ENCODE results near the gene MTHFD1. TPM values are rescaled to one million over a fixed set of nuclear protein-coding genes. Genes with fewer than 3 reads are reported as not detected.

Gene MTHFD1
- polyA plus RNA-seq, 2 donors = 34.0 to 34.9 TPM

DNA sequence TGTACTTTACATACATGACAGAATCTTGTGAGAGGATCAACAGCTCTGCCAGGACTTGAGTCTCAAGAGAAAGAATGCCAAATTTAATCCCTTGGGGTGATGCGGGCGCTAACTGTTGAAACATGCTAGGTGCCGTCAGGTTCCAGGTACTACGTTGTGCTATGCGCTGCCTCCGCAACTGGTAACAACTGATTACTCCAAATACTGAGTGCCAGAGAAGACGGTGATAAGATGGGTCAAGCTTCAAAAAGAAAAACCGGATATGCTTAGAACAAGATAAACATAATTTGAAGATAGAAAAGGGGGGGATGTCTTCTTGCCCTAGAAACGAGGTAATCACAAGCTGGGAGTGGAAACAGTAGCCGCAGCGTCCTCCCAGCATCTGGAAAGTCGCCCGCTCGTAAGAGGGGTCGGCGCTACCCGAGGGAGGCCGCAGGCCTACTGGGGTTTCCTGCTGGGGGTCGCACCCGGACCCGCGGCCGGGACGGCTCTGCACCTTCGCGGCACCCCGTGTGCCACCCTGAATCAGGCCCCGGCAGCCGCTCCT, 114.8 kb downstream of the MTHFD1 start:
- 0 to 1% methylated on average over 29 of the region's 29 CpGs for WGBS, 2 donors
- peak overlapping the region; percentile 80 to 87 for H3K4me3 ChIP-seq (ENCODE audit: low read depth in 1 of 2, low read length in 2 of 2)
- no peaks in the 10 kb centered on the region for H3K4me1 ChIP-seq (ENCODE audit: control insufficient read depth in 2 of 2, insufficient read depth in 2 of 2, low read length in 1 of 2)

DNA sequence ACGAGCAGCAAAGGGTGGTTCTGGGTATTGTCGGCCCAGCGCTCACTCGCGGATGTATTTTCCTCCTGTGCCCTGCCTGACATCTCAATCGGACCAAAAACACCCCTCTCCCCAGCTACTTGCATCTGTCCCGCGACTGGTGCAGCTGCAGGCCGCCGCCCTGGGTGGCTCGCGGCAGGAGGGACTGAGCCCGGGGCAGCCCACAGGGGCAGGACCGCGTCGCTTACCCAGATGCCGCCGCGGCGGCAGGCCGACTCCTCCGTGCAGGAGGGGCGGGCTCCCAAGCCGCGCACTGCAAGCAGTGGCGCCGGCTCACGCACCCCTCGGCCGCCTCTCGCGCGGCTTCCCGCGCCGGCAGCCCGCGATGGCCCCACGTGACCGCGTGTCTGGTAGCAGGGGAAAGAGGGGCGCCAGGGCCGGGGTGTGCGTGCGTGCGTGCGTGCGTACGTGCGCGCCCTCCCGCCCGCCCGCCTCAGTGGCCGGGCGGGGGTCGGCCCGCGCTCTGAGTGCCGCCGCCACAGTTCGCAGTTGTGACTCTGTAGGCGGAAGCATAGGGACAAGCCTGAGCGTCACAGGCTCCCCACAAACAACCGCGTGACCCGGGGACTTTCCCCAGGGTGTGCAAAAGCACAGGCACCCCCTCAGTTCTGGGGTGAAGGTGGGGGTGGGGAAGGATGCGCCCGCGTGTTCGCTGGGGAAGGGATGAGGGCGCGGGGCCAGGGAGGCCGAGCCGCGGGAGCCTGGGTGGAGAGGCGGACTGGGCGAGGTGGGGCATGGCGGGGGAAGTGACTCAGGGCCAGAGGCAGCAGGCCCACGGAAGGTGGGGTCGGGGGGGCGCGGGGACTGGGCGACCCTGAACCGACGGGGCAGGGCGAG, 115.5 kb downstream of the MTHFD1 start, which contains the start of gene ZBTB25:
ZBTB25 (minus strand) TSS at position 405 of the 876 bp plus-strand sequence. CDS start 13,305 bp downstream, outside the sequence.
- H3K9me3 ChIP-seq (ENCODE audit: control insufficient read depth in 2 of 2, insufficient read depth in 1 of 2, low read depth in 1 of 2, low read length in 1 of 2) = no peaks in the 10 kb centered on the region
- no peaks in the 10 kb centered on the region for H3K4me1 ChIP-seq (ENCODE audit: control insufficient read depth in 2 of 2, insufficient read depth in 2 of 2, low read length in 1 of 2)
- H3K27me3 ChIP-seq (ENCODE audit: control insufficient read depth in 1 of 2, insufficient read depth in 2 of 2, low read length in 2 of 2) = no peaks in the 10 kb centered on the region
- 0 to 1% methylated on average over 74 to 87 of the region's 87 CpGs for WGBS, 2 donors
- no peaks in the 10 kb centered on the region for H3K36me3 ChIP-seq (ENCODE audit: control insufficient read depth in 2 of 2, insufficient read depth in 2 of 2, low read length in 1 of 2)
- peak within 1 kb of the TSS; percentile 98 to 99 for H3K27ac ChIP-seq (ENCODE audit: low read depth in 2 of 2, low read length in 1 of 2)
- peak within 1 kb of the TSS; percentile 80 to 87 for H3K4me3 ChIP-seq (ENCODE audit: low read depth in 1 of 2, low read length in 2 of 2)

More for the DNA sequence above, 114.8 kb downstream of the MTHFD1 start:
- Histone ChIP-seq H3K36me3 (ENCODE audit: control insufficient read depth in 2 of 2, insufficient read depth in 2 of 2, low read length in 1 of 2) (no peaks in the 10 kb centered on the region), H3K27me3 (ENCODE audit: control insufficient read depth in 1 of 2, insufficient read depth in 2 of 2, low read length in 2 of 2) (no peaks in the 10 kb centered on the region), H3K9me3 (ENCODE audit: control insufficient read depth in 2 of 2, insufficient read depth in 1 of 2, low read depth in 1 of 2, low read length in 1 of 2) (no peaks in the 10 kb centered on the region), H3K27ac (ENCODE audit: low read depth in 2 of 2, low read length in 1 of 2) (peak overlapping the region; percentile 98 to 99)

DNA sequence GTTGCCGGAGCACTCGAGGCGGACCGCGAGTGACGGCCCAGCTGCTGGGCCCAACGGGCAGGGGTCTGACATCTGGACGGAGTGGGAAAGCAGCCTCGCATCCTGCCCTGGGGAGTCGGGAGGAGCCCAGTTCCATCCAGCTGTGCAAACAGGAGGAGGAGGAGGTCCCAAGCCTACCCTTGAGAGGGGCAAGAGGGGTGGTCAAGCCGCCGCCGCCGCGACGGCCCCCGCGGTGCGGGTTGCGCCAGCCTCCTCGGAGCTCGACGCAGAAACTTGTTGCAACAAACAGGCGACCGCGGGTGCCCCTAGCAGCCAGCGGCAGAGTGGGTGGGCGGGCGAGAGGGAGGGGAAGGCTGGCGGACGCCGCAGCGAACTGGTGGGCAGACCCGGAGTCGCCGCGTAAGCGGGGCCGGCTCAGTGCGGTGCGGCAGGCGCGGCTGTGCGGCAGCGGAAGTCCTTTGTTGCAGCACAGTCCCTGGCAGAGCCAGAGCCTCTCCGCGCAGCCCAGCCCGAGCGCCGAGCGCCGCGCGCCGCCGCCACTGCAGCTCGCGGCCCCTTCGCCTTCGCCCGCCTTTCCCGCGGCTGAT, 116.2 kb downstream of the MTHFD1 start, which contains the start of gene ZBTB1:
ZBTB1 (plus strand) TSS at position 461 of the 587 bp plus-strand sequence. CDS start 16,735 bp downstream, outside the sequence.
- H3K9me3 ChIP-seq (ENCODE audit: control insufficient read depth in 2 of 2, insufficient read depth in 1 of 2, low read depth in 1 of 2, low read length in 1 of 2) = no peaks in the 10 kb centered on the region
- H3K27me3 ChIP-seq (ENCODE audit: control insufficient read depth in 1 of 2, insufficient read depth in 2 of 2, low read length in 2 of 2) = no peaks in the 10 kb centered on the region
- peak within 1 kb of the TSS; percentile 80 to 87 for H3K4me3 ChIP-seq (ENCODE audit: low read depth in 1 of 2, low read length in 2 of 2)
- peak within 1 kb of the TSS; percentile 98 to 99 for H3K27ac ChIP-seq (ENCODE audit: low read depth in 2 of 2, low read length in 1 of 2)
- whole genome bisulfite sequencing, 2 donors = 0% methylated on average over 56 to 63 of the region's 63 CpGs
- no peaks in the 10 kb centered on the region for H3K36me3 ChIP-seq (ENCODE audit: control insufficient read depth in 2 of 2, insufficient read depth in 2 of 2, low read length in 1 of 2)
- peaks cover 0 to 3% of the 10 kb centered on the region in 2 donors for H3K4me1 ChIP-seq (ENCODE audit: control insufficient read depth in 2 of 2, insufficient read depth in 2 of 2, low read length in 1 of 2)

DNA sequence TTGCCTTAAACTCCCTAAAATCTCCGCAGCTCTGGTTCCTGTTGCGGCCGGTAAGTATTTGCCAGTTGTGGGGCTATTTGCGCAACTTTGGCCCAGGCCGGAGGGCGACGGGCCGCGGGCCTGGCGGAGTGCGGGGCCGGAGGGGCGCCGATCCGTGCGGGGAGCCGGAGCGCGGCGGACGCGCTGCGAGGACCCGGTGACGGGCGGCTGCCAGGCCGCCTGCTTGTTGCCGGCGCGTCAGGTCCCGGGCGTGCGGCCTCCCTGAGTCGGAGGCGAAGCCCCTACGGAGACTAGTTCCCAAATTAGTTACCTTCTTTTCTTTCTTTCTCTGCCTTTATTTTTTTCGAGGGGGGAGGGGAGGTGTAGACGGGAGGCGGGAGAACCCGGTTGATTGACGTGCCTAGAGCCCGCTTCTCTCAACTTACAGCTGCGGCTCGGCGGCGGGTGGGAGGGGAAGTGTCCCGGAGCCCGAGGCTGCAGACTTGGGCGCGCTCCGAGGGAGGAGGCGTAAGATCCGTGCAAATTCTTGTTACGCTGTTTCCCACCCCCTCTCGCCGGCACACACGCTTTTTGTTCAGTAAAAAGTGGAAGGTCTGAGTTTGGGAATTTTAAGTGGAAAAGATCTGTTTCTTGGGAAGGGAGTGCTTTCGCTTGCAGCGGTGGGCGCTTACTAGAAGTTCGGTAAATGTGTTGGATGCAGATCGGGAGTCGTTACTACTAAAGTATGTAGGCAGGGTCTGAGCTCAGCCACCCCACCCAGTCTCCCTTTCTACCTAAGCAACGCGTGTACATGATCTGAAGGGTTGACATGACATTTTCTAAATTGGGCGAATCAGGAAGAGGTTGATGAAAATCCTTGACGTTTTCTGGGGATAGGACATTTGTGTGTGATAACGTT, 117.0 kb downstream of the MTHFD1 start:
- H3K9me3 ChIP-seq (ENCODE audit: control insufficient read depth in 2 of 2, insufficient read depth in 1 of 2, low read depth in 1 of 2, low read length in 1 of 2) = no peaks in the 10 kb centered on the region
- H3K27me3 ChIP-seq (ENCODE audit: control insufficient read depth in 1 of 2, insufficient read depth in 2 of 2, low read length in 2 of 2) = no peaks in the 10 kb centered on the region
- peak overlapping the region; percentile 98 to 99 for H3K27ac ChIP-seq (ENCODE audit: low read depth in 2 of 2, low read length in 1 of 2)
- H3K4me1 ChIP-seq (ENCODE audit: control insufficient read depth in 2 of 2, insufficient read depth in 2 of 2, low read length in 1 of 2) = peaks cover 0 to 3% of the 10 kb centered on the region in 2 donors
- 0 to 1% methylated on average over 68 of the region's 68 CpGs for WGBS, 2 donors
- peak overlapping the region; percentile 80 to 87 for H3K4me3 ChIP-seq (ENCODE audit: low read depth in 1 of 2, low read length in 2 of 2)
- H3K36me3 ChIP-seq (ENCODE audit: control insufficient read depth in 2 of 2, insufficient read depth in 2 of 2, low read length in 1 of 2) = no peaks in the 10 kb centered on the region

DNA sequence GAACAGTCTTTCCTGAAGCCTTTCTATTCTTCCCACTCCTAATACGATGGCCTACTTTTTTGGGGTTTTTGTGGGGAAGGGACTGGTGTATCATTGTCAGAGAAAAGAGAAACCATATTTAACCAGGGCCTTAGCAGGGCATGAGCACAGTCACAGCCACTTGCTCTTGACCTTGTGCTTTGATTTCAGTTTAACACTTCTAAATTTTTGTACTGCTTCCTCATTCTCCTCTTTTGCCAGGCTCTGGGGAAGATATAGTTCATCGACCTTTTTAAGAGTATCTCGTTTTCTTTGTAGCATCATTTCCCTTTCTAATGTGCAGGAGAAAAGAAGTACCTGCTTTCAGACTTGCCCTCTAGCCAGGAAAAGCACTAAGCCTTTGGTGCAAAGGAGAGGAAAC, 118.6 kb downstream of the MTHFD1 start:
- Histone ChIP-seq H3K27me3 (ENCODE audit: control insufficient read depth in 1 of 2, insufficient read depth in 2 of 2, low read length in 2 of 2) (no peaks in the 10 kb centered on the region), H3K4me1 (ENCODE audit: control insufficient read depth in 2 of 2, insufficient read depth in 2 of 2, low read length in 1 of 2) (peaks cover 0 to 3% of the 10 kb centered on the region in 2 donors), H3K27ac (ENCODE audit: low read depth in 2 of 2, low read length in 1 of 2) (peak overlapping the region; percentile 59 to 77), H3K36me3 (ENCODE audit: control insufficient read depth in 2 of 2, insufficient read depth in 2 of 2, low read length in 1 of 2) (no peaks in the 10 kb centered on the region), H3K4me3 (ENCODE audit: low read depth in 1 of 2, low read length in 2 of 2) (peak overlapping the region in 1 of 2 donors; percentile 80), H3K9me3 (ENCODE audit: control insufficient read depth in 2 of 2, insufficient read depth in 1 of 2, low read depth in 1 of 2, low read length in 1 of 2) (no peaks in the 10 kb centered on the region)
- 20 to 28% methylated on average over 3 of the region's 3 CpGs for WGBS, 2 donors

DNA sequence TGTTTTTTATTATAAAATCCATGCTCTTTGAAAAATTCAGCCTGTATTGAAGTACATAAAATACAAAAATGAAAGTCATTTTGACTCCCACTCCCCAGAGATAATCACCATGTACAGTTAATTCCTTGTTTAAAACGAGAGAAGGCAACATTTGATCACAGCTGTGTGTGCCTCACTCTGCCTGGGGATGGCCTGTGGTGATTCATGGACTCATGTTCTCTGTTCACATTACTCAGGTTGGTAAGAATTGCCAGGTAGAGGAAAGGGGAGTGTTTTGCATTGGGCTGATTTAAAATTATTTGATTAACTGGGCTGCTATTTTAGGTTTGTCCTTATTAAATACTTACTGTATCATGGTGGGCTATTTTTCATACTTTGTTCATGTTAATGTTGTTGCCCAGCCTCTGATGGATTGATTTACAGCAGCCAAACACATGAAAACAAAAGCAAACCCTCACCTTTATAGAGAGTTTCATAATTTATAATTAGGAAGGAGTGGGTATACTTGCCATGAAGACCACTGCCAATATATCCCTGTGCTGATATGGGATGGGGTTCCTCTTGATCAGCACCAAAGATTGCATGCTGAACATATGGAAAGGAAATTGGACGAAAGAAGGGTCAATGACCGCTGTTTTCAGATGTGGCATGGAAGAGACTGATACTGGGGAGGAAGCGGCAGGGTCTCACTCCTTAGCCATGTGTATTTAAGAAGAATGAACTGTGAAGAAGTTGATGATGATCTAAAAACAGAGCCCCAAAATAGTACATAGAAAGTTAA, 119.4 kb downstream of the MTHFD1 start:
- no peaks in the 10 kb centered on the region for H3K9me3 ChIP-seq (ENCODE audit: control insufficient read depth in 2 of 2, insufficient read depth in 1 of 2, low read depth in 1 of 2, low read length in 1 of 2)
- H3K27ac ChIP-seq (ENCODE audit: low read depth in 2 of 2, low read length in 1 of 2) = peak overlapping the region in 1 of 2 donors; percentile 59
- H3K27me3 ChIP-seq (ENCODE audit: control insufficient read depth in 1 of 2, insufficient read depth in 2 of 2, low read length in 2 of 2) = no peaks in the 10 kb centered on the region
- WGBS, 2 donors = 62 to 69% methylated on average over 4 of the region's 4 CpGs
- no peak overlapping the region for H3K4me3 ChIP-seq (ENCODE audit: low read depth in 1 of 2, low read length in 2 of 2)
- peaks cover 0 to 3% of the 10 kb centered on the region in 2 donors for H3K4me1 ChIP-seq (ENCODE audit: control insufficient read depth in 2 of 2, insufficient read depth in 2 of 2, low read length in 1 of 2)
- H3K36me3 ChIP-seq (ENCODE audit: control insufficient read depth in 2 of 2, insufficient read depth in 2 of 2, low read length in 1 of 2) = no peaks in the 10 kb centered on the region

DNA sequence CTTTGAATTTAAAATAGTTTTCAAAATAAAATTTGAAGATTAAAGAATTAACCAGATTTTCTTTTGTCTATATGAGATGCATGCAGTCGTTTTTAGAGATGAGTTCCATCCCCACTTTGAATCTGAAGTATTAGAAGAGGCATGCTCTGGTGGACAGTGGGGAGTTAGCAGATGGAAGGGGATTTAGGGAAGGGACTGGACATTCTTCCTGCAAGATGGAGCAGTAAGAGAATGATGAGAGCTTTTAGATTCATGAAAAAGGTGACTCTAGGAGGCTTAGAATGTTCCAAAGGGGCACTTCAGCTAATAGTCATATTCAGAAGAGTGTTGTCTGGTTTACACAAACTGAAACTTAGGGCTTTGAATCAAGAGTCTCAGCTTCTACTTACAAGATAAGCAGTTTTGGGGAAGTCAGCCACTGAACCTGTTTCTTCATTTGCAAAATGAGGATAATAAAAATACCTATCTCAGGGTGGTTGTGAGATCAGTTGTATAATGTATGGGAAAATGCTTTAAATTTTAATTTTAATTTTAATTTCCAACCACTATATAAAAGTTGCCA, 120.1 kb downstream of the MTHFD1 start:
- Histone ChIP-seq H3K9me3 (ENCODE audit: control insufficient read depth in 2 of 2, insufficient read depth in 1 of 2, low read depth in 1 of 2, low read length in 1 of 2) (no peaks in the 10 kb centered on the region), H3K27ac (ENCODE audit: low read depth in 2 of 2, low read length in 1 of 2) (no peak overlapping the region), H3K27me3 (ENCODE audit: control insufficient read depth in 1 of 2, insufficient read depth in 2 of 2, low read length in 2 of 2) (no peaks in the 10 kb centered on the region), H3K36me3 (ENCODE audit: control insufficient read depth in 2 of 2, insufficient read depth in 2 of 2, low read length in 1 of 2) (no peaks in the 10 kb centered on the region), H3K4me1 (ENCODE audit: control insufficient read depth in 2 of 2, insufficient read depth in 2 of 2, low read length in 1 of 2) (peaks cover 0 to 3% of the 10 kb centered on the region in 2 donors), H3K4me3 (ENCODE audit: low read depth in 1 of 2, low read length in 2 of 2) (no peak overlapping the region)
- WGBS, 2 donors = 19 to 32% methylated on average over 1 of the region's 1 CpG

DNA sequence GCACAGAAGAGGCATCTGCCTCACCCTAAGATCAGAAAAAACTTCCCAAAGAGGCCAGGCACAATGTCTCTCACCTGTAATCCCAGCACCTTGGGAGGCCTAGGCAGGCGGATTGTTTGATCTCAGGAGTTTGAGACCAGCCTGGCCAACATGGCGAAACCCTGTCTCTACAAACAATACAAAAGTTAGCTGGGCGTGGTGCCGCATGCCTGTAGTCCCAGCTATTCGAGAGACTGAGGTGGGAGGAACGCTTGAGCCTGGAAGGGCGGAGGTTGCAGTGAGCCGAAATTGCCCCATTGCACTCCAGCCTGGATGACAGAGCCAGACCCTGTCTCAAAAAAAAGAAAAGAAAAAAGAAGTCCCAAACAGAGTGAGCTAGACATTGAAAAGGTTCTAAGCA, 120.9 kb downstream of the MTHFD1 start:
- H3K27ac ChIP-seq (ENCODE audit: low read depth in 2 of 2, low read length in 1 of 2) = peak overlapping the region in 1 of 2 donors; percentile 61
- no peaks in the 10 kb centered on the region for H3K9me3 ChIP-seq (ENCODE audit: control insufficient read depth in 2 of 2, insufficient read depth in 1 of 2, low read depth in 1 of 2, low read length in 1 of 2)
- peaks cover 0 to 3% of the 10 kb centered on the region in 2 donors for H3K4me1 ChIP-seq (ENCODE audit: control insufficient read depth in 2 of 2, insufficient read depth in 2 of 2, low read length in 1 of 2)
- H3K4me3 ChIP-seq (ENCODE audit: low read depth in 1 of 2, low read length in 2 of 2) = no peak overlapping the region
- WGBS, 2 donors = 56 to 64% methylated on average over 8 of the region's 8 CpGs
- no peaks in the 10 kb centered on the region for H3K36me3 ChIP-seq (ENCODE audit: control insufficient read depth in 2 of 2, insufficient read depth in 2 of 2, low read length in 1 of 2)
- H3K27me3 ChIP-seq (ENCODE audit: control insufficient read depth in 1 of 2, insufficient read depth in 2 of 2, low read length in 2 of 2) = no peaks in the 10 kb centered on the region

Measured in esophagus (tissue), 2 donors.